HG03196 (cell line): ENCODE results near the gene TMEM87B.

Source experiments
- ATAC-seq: cut with Tn5 transposase; IDR thresholded peaks from one replicate; pipeline ENCODE4 v1.9.1; 2021; ENCODE audit not compliant: unreplicated experiment

Gene TMEM87B

GRCh38 chr2:112054847-112055729 is at the start of gene TMEM87B:
TSS of gene TMEM87B (plus strand) at chr2:112055269. CDS start at chr2:112055592, 323 bp downstream.
- ATAC-seq = peak; percentile 59

- no peak for ATAC-seq
Observed at GRCh38 chr2:112005406-112006075, 49.5 kb upstream of the TMEM87B start.

- no peak for ATAC-seq
Observed at GRCh38 chr2:112006076-112006410, 49.0 kb upstream of the TMEM87B start.

GRCh38 chr2:112007493-112007892 is 47.6 kb upstream of the TMEM87B start:
- ATAC-seq = no peak

- ATAC-seq = no peak
Observed at GRCh38 chr2:112008910-112009485, 46.1 kb upstream of the TMEM87B start.

GRCh38 chr2:112010751-112011150 is 44.3 kb upstream of the TMEM87B start:
- ATAC-seq = no peak

GRCh38 chr2:112012556-112012955 is 42.5 kb upstream of the TMEM87B start:
- no peak for ATAC-seq

GRCh38 chr2:112018846-112019245 is 36.2 kb upstream of the TMEM87B start:
- ATAC-seq = no peak

GRCh38 chr2:112019569-112019982 is 35.5 kb upstream of the TMEM87B start:
- ATAC-seq = no peak

- no peak for ATAC-seq
Observed at GRCh38 chr2:112020561-112020960, 34.5 kb upstream of the TMEM87B start.

GRCh38 chr2:112021290-112021689 is 33.8 kb upstream of the TMEM87B start:
- no peak for ATAC-seq

- no peak for ATAC-seq
Observed at GRCh38 chr2:112021781-112022231, 33.3 kb upstream of the TMEM87B start.

- no peak for ATAC-seq
Observed at GRCh38 chr2:112023707-112024106, 31.4 kb upstream of the TMEM87B start.

- ATAC-seq = no peak
Observed at GRCh38 chr2:112024231-112024630, 30.8 kb upstream of the TMEM87B start.

- ATAC-seq = no peak
Observed at GRCh38 chr2:112024896-112025491, 30.1 kb upstream of the TMEM87B start.

GRCh38 chr2:112026509-112026908 is 28.6 kb upstream of the TMEM87B start:
- ATAC-seq = no peak

GRCh38 chr2:112027767-112028166 is 27.3 kb upstream of the TMEM87B start:
- ATAC-seq = no peak

- no peak for ATAC-seq
Observed at GRCh38 chr2:112029164-112029563, 25.9 kb upstream of the TMEM87B start.

- ATAC-seq = no peak
Observed at GRCh38 chr2:112031473-112032223, 23.4 kb upstream of the TMEM87B start.

GRCh38 chr2:112032224-112032586 is 22.9 kb upstream of the TMEM87B start:
- ATAC-seq = no peak
